ENCODE measurements around the gene HDAC4.

HDAC4 gene

GRCh38 chr2:239203443-239204135 is 197.2 kb downstream of the HDAC4 start:
- no peak for DNase-seq (ENCODE audit: low read depth)
- TF ChIP-seq CTCF (conservative IDR thresholded peaks at IDR 0.05; ENCODE audit: low read length): no peak
- no peak overlapping the region for H3K4me3 ChIP-seq (ENCODE audit: low read length)

- no peak for DNase-seq (ENCODE audit: low read depth)
- no peak for TF ChIP-seq CTCF (conservative IDR thresholded peaks at IDR 0.05; ENCODE audit: low read length)
- H3K4me3 ChIP-seq (ENCODE audit: low read length): no peak overlapping the region
Measured at GRCh38 chr2:239202836-239203235, 198.0 kb downstream of the HDAC4 start.

GRCh38 chr2:239202343-239202742 is 198.5 kb downstream of the HDAC4 start:
- H3K4me3 ChIP-seq (ENCODE audit: low read length): no peak overlapping the region
- no peak for DNase-seq (ENCODE audit: low read depth)
- TF ChIP-seq CTCF (conservative IDR thresholded peaks at IDR 0.05; ENCODE audit: low read length): no peak

GRCh38 chr2:239201884-239202283 is 198.9 kb downstream of the HDAC4 start:
- TF ChIP-seq CTCF (conservative IDR thresholded peaks at IDR 0.05; ENCODE audit: low read length): no peak
- no peak for DNase-seq (ENCODE audit: low read depth)

GRCh38 chr2:239201531-239201876 is 199.3 kb downstream of the HDAC4 start:
- no peak for TF ChIP-seq CTCF (conservative IDR thresholded peaks at IDR 0.05; ENCODE audit: low read length)
- H3K4me3 ChIP-seq (ENCODE audit: low read length): no peak overlapping the region
- DNase-seq (ENCODE audit: low read depth): peak; percentile 59

More at GRCh38 chr2:239201884-239202283, 198.9 kb downstream of the HDAC4 start:
- H3K4me3 ChIP-seq (ENCODE audit: low read length): no peak overlapping the region

- no peak for DNase-seq (ENCODE audit: low read depth)
- no peak overlapping the region for H3K4me3 ChIP-seq (ENCODE audit: low read length)
- TF ChIP-seq CTCF (conservative IDR thresholded peaks at IDR 0.05; ENCODE audit: low read length): no peak
Measured at GRCh38 chr2:239200646-239201530, 199.9 kb downstream of the HDAC4 start.
